Adipose tissue (tissue), 3 donors: Measurements from ENCODE around the gene PGBD5. TPM values are rescaled to one million over a fixed set of nuclear protein-coding genes. Genes with fewer than 3 reads are reported as not detected.

Source experiments
- H3K27ac ChIP-seq: one replicate; pipeline ENCODE4 v1.5.1; 2013; ENCODE audit warnings: low read depth, low read length
- WGBS, 3 donors: extraction: QIAGEN DNeasy Blood & Tissue Kit; methylation state at CpG; one replicate each; pipeline ENCODE4 v1.1.7; 2013; 5-methylcytosine and 5-hydroxymethylcytosine counted together
- polyA plus RNA-seq, 3 donors: library from polyadenylated mRNA; stranded (reverse); fragments of 200-250 nt; gene quantifications; one replicate each; pipeline ENCODE4 v1.2.3, GENCODE V29; 2013
- donor health status: healthy with polysubstance abuse.
- donor health status: Bipolar disorder and iron deficiency.
- donor health status: healthy.

PGBD5 gene
- polyA plus RNA-seq, 3 donors: 0.48 to 15.7 TPM; not detected in 1

GRCh38 chr1:230340526-230341161 is 85.5 kb downstream of the PGBD5 start:
- WGBS, 3 donors: 62 to 86% (median 72%) methylated on average over 7 of the region's 7 CpGs
- H3K27ac ChIP-seq: no peak overlapping the region

GRCh38 chr1:230339033-230339432 is 87.1 kb downstream of the PGBD5 start:
- no peak overlapping the region for H3K27ac ChIP-seq
- 82 to 91% (median 89%) methylated on average over 8 of the region's 8 CpGs for WGBS, 3 donors

DNA sequence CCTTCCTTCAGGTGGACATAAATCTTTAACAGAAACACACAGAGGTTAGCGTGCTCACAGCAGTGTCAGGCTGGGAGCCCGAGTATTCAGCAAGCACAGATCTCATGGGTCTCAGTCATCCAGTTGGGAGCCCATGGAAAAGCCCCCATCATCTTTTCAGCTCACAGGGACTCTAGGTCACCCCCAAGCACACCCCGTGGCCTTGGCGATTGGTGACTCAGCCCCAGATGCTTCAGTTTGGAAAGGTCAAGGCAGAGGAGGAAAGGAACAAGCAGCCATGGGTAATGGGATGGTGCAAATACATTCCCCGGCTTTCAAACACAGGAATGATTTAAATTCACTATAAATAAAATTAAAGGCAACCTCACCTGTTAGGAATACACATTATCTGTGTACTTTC is 88.9 kb downstream of the PGBD5 start:
- WGBS, 3 donors: 89 to 95% (median 90%) methylated on average over 5 of the region's 5 CpGs
- no peak overlapping the region for H3K27ac ChIP-seq

- 70 to 85% (median 79%) methylated on average over 12 of the region's 12 CpGs for WGBS, 3 donors
- no peak overlapping the region for H3K27ac ChIP-seq
These were observed 90.1 kb downstream of the PGBD5 start for GRCh38 chr1:230335861-230336522.

- 73 to 94% (median 90%) methylated on average over 3 of the region's 3 CpGs for WGBS, 3 donors
These were observed 91.7 kb downstream of the PGBD5 start for GRCh38 chr1:230334447-230334837.

GRCh38 chr1:230333590-230334446 is 92.3 kb downstream of the PGBD5 start:
- 84 to 91% (median 87%) methylated on average over 20 of the region's 20 CpGs for WGBS, 3 donors
- H3K27ac ChIP-seq: no peak overlapping the region

More at GRCh38 chr1:230334447-230334837, 91.7 kb downstream of the PGBD5 start:
- no peak overlapping the region for H3K27ac ChIP-seq

- 84 to 92% (median 84%) methylated on average over 28 to 29 of the region's 29 CpGs for WGBS, 3 donors
- no peak overlapping the region for H3K27ac ChIP-seq
These were observed 93.5 kb downstream of the PGBD5 start for GRCh38 chr1:230332575-230333066.

- 83 to 87% (median 86%) methylated on average over 8 of the region's 8 CpGs for WGBS, 3 donors
- no peak overlapping the region for H3K27ac ChIP-seq
These were observed 94.1 kb downstream of the PGBD5 start for GRCh38 chr1:230332061-230332460.

- H3K27ac ChIP-seq: no peak overlapping the region
- WGBS, 3 donors: 72 to 91% (median 84%) methylated on average over 7 of the region's 7 CpGs
These were observed 96.0 kb downstream of the PGBD5 start for GRCh38 chr1:230330157-230330556.

- H3K27ac ChIP-seq: no peak overlapping the region
- WGBS, 3 donors: 87 to 97% (median 87%) methylated on average over 7 of the region's 7 CpGs
These were observed 97.7 kb downstream of the PGBD5 start for GRCh38 chr1:230328342-230329015.

DNA sequence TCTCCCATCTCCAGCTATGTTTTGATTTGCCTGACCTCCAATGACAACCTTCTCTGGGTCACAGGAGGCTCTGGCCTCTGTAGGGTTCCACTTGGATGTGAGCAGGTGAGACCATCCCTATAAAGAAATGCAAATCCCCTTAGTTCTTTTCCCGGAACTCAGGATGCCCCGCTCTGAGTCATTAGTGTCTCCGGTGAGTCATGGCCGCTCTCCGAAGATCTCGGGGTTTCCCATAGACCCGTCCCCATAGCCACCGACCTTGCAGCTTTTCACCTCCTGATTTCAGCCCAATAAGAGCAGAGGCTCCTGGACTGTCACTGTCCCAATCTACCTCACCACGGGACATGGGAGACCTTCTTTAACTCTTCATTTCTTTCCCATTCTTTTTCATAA is 98.2 kb downstream of the PGBD5 start:
- 84 to 93% (median 89%) methylated on average over 9 of the region's 9 CpGs for WGBS, 3 donors
- H3K27ac ChIP-seq: no peak overlapping the region

GRCh38 chr1:230326971-230327891 is 98.9 kb downstream of the PGBD5 start:
- 61 to 75% (median 71%) methylated on average over 31 of the region's 31 CpGs for whole genome bisulfite sequencing, 3 donors
- no peak overlapping the region for H3K27ac ChIP-seq

DNA sequence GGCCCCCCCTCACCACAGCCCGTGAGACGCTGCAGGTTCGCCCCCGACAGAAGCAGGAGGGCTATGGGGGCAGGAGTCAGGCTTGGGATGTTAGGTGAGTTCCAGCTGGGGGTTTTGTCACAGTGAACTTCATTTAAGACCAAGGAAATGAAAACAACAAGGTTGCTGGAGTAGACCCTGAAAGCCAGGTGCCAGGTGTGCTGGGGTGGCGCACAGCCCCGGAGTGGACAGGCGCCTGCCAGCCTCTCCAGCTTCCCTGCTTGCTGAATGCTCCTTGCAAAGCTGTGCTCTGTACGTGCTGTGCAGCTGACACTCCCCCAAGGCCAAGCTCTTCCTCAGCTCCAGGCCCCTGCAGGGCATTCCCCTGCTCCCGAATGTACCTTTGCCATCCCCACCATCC is 102.4 kb downstream of the PGBD5 start:
- WGBS, 3 donors: 87 to 94% (median 87%) methylated on average over 9 of the region's 9 CpGs
- H3K27ac ChIP-seq: no peak overlapping the region

- H3K27ac ChIP-seq: no peak overlapping the region
- WGBS, 3 donors: 89 to 92% (median 90%) methylated on average over 23 of the region's 23 CpGs
These were observed 103.1 kb downstream of the PGBD5 start for GRCh38 chr1:230322967-230323547.

DNA sequence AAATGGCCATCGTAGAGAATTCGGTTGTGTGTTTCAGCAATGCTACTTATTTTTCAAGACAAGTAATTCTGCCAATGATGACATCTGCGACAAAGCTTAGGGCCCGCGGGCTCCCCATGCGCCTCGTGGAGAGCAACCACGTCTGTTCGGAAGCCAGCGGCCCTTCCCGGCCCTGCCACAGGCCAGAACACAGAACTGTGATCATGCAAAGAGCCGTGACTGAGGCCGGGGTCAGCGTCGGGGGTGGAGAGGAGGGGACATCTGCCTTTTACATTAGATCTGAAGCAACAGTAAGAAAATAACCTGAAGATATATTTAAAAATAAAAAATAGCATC is 103.7 kb downstream of the PGBD5 start:
- H3K27ac ChIP-seq: no peak overlapping the region
- 85 to 88% (median 88%) methylated on average over 15 of the region's 15 CpGs for WGBS, 3 donors

GRCh38 chr1:230321741-230322420 is 104.3 kb downstream of the PGBD5 start:
- H3K27ac ChIP-seq: no peak overlapping the region
- 68 to 88% (median 74%) methylated on average over 18 of the region's 18 CpGs for WGBS, 3 donors

GRCh38 chr1:230321341-230321740 is 104.8 kb downstream of the PGBD5 start:
- WGBS, 3 donors: 92 to 95% (median 93%) methylated on average over 9 of the region's 9 CpGs
- H3K27ac ChIP-seq: no peak overlapping the region
